ENCODE data around the gene MYO18A.

MYO18A gene

DNA sequence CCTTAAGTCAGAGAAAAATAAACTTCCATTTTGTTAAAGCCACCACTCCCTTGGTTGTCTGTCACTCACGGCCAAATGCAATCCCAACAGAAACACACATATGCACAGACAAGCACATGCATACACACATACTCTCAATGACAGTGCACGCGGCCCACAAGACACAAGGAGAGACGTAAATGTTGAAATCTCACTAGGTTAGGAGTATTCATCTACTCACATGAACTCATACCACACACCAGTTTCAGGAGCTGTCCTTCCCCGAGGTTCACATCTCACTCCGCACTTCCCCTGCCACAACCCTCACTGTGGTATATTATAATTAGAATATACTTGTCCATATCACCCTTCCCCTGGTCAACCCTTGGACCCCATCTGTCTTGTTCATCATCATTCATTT, 36.0 kb upstream of the MYO18A start:
- DNase-seq (ENCODE audit: extremely low spot score): no peak
- CTCF ChIA-PET: interaction anchor here (1.0 to 15.3 kb wide), 7 partner anchors 9 to 92 kb away, joined by 3 to 298 read pairs (median 18); partner anchors contain the start of gene MYO18A
- POLR2A ChIA-PET: no interaction called here
- TF ChIP-seq, protein P1, sequence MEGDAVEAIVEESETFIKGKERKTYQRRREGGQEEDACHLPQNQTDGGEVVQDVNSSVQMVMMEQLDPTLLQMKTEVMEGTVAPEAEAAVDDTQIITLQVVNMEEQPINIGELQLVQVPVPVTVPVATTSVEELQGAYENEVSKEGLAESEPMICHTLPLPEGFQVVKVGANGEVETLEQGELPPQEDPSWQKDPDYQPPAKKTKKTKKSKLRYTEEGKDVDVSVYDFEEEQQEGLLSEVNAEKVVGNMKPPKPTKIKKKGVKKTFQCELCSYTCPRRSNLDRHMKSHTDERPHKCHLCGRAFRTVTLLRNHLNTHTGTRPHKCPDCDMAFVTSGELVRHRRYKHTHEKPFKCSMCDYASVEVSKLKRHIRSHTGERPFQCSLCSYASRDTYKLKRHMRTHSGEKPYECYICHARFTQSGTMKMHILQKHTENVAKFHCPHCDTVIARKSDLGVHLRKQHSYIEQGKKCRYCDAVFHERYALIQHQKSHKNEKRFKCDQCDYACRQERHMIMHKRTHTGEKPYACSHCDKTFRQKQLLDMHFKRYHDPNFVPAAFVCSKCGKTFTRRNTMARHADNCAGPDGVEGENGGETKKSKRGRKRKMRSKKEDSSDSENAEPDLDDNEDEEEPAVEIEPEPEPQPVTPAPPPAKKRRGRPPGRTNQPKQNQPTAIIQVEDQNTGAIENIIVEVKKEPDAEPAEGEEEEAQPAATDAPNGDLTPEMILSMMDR (IDR thresholded peaks at IDR 0.05; ENCODE audit: control extremely low read depth, extremely low read depth, low read depth, missing control alignments): no peak

DNA sequence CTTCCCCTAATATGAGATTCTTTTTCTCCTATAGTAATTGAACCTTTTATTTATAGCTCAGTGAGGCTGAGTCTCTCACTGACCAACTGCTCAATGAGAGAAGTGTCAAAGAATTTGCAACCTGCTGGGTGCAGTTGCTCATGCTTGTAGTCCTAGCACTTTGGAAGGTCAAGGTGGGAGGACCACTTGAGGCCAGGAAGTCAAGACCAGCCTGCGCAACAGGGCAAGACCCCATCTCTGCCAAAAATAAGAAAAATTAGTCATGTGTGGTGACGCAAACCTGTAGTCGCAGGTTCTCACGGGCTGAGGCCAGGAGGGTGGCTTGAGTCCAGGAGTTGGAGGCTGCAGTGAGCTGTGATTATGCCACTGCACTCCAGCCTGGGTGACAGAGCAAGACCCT, 35.5 kb upstream of the MYO18A start:
- ChIA-PET CTCF (interaction anchor here (1.0 to 15.3 kb wide), 7 partner anchors 9 to 251 kb away, joined by 3 to 298 read pairs (median 18); partner anchors contain the start of gene MYO18A), POLR2A (no interaction called here)
- DNase-seq (ENCODE audit: extremely low spot score): no peak
- TF ChIP-seq, protein P1 (IDR thresholded peaks at IDR 0.05; ENCODE audit: control extremely low read depth, extremely low read depth, low read depth, missing control alignments): no peak

DNA sequence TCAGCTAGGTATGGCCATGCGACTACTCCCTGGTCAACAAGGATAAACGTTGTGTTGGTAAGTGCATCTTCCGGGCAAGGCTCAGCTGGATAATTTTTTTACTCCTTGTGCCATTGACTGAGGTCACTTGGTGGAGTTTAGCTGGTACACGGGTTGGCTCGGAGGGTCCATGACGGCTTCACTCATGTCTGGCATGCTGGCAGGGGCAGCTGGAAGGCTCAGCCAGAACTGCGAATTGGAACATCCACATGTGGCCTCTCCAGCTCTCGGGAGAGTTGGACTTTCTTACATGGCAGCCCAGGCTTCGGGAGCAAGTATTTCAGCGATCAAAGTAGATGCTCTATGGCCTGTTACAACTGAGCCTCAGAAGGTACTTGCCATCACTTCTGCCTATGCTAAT, 35.0 kb upstream of the MYO18A start:
- TF ChIP-seq, protein P1 (IDR thresholded peaks at IDR 0.05; ENCODE audit: control extremely low read depth, extremely low read depth, low read depth, missing control alignments): no peak
- no peak for DNase-seq (ENCODE audit: extremely low spot score)
- POLR2A ChIA-PET: no interaction called here
- CTCF ChIA-PET: interaction anchor here (0.8 to 15.3 kb wide), 6 partner anchors 10 to 250 kb away, joined by 3 to 298 read pairs (median 11); partner anchors contain the start of gene MYO18A

DNA sequence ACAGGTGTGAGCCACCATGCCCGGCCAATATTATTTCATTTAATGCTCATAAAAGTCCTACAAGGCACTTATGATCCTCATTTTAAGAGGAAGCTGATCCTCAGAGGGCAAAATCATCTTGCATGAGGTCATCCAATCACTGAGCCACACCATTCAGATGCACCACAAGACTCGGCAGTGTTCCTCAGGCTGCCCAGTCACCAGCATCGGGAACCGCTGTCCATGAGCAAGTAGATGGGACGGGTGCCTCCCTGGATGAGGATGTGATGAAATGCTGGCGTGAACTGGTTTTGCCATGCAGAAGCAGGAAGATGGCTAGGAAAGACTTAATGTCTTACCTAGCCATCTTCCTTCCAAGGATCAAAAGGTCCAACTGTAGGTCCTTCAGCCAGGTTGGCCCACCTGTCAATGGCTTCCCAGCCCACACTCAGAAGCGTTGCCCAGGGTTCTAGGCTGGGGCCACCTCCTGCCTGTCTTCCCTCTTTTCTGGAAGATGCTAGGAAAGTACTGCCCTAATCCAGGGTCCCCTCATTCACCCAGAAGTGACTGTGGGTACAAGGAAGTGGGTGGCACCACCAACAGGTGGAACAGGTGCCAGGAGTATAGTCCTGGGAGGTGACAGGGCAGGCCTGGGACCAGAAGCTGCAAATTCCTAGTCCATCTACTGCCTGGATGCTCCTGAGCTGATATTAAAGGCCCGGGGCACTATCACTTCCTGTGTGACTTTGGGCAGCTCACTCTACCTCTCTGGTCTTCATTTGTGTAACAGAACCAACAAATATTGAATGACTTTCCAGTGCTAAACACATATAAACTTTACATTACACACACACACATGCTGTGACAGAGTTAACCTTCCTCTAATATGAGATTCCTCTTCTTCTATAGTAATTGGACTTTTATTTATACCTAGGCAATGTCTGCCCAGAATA, 34.3 kb upstream of the MYO18A start:
- POLR2A ChIA-PET: no interaction called here
- no peak for DNase-seq (ENCODE audit: extremely low spot score)
- CTCF ChIA-PET: interaction anchor here (0.8 to 15.3 kb wide), 5 partner anchors 12 to 249 kb away, joined by 3 to 298 read pairs (median 18); partner anchors contain the start of gene MYO18A
- TF ChIP-seq, protein P1 (IDR thresholded peaks at IDR 0.05; ENCODE audit: control extremely low read depth, extremely low read depth, low read depth, missing control alignments): no peak

DNA sequence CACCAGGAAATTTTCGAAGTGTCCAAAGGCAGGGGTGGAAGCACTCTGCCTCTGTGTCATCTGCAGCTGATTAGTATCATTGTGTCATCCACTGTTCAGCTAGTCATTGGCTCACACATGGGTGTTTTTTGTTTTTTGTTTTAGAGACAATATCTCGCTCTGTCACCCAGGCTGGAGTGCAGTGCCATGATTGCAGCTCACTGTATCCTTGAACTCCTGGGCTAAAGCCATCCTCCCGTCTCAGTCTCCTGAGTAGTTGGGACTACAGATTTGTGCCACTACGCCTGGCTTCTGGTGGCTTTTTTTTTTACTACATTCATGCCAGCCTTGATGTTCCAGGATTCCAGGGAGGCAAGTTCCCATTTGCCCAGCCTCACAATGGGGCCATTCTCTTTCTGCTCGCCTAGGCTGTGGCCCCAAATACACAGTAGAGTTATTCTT, 32.5 kb upstream of the MYO18A start:
- CTCF ChIA-PET: interaction anchor here (1.7 to 15.3 kb wide), 6 partner anchors 12 to 89 kb away, joined by 5 to 298 read pairs (median 7); partner anchors contain the start of gene MYO18A
- POLR2A ChIA-PET: no interaction called here
- DNase-seq (ENCODE audit: extremely low spot score): no peak
- TF ChIP-seq, protein P1 (IDR thresholded peaks at IDR 0.05; ENCODE audit: control extremely low read depth, extremely low read depth, low read depth, missing control alignments): no peak

DNA sequence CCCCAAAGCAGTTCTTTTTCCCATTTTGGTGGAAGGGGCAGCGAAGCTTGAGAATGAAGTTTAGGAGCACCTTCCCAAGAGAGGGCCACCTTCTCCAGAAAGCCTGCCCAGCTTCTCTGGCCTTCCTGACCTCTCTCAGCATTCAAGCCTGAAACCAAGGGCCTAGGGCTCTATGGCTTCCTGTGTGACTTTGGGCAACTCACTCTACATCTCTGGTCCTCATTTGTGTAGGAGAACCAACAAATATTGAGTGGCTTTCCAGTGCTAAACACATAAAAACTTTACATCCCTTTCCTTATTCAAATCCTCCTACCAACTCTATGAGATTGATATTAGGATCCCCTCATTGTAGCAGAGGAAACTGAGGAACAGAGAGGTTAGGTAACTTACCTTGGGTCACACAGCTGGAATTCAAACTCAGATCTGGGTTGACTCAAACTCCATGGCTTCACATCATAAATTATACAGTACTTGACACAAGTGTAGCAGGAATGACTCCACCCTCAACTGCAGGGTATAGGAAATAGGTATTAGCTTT, 32.0 kb upstream of the MYO18A start:
- CTCF ChIA-PET: interaction anchor here (1.0 to 15.3 kb wide), 8 partner anchors 7 to 88 kb away, joined by 4 to 298 read pairs (median 7); partner anchors contain the start of gene MYO18A
- TF ChIP-seq, protein P1 (IDR thresholded peaks at IDR 0.05; ENCODE audit: control extremely low read depth, extremely low read depth, low read depth, missing control alignments): no peak
- POLR2A ChIA-PET: no interaction called here
- no peak for DNase-seq (ENCODE audit: extremely low spot score)
